ENCODE measurements around the gene MYH11.
"Not testable (repeated sequence)": the region's sequence is repeated elsewhere in the genome, so short reads cannot be mapped to it uniquely, and the experiment has no call there.

The MYH11 gene

GRCh38 chr16:15682105-15682570 lies 174.7 kb downstream of the MYH11 start:
- H3K27me3 ChIP-seq (ENCODE audit: control insufficient read depth, insufficient read depth, low read length) = no peaks in the 10 kb centered on the region
- no peaks in the 10 kb centered on the region for H3K4me1 ChIP-seq (ENCODE audit: control insufficient read depth, insufficient read depth, low read length)
- H3K4me3 ChIP-seq (ENCODE audit: low read length) = no peak overlapping the region
- H3K9ac ChIP-seq (ENCODE audit: low read length) = no peak overlapping the region
- H3K36me3 ChIP-seq (ENCODE audit: control insufficient read depth, insufficient read depth, low read length) = no peaks in the 10 kb centered on the region
- H3K9me3 ChIP-seq (ENCODE audit: control insufficient read depth, low read length) = no peaks in the 10 kb centered on the region

DNA sequence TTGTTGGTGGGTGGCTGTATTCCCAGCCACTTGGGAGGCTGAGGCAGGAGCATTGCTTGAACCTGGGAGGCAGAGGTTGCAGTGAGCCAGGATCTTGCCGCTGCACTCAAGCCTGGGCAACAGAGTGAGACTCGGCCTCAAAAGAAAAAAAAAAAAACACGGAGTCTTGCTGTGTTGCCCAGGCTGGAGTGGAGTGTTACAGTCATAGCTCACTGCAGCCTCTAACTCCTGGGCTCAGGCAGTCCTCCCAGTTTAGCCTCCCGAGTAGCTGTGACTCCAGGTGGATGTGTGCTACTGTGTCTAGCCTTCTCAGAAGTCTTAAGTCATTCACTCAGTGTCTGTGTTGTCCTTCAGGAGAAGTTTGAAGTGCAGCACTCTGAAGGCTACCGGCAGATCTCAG lies 179.4 kb downstream of the MYH11 start:
- peaks cover 13% of the 10 kb centered on the region for H3K4me1 ChIP-seq (ENCODE audit: control insufficient read depth, insufficient read depth, low read length)
- no peak overlapping the region for H3K9ac ChIP-seq (ENCODE audit: low read length)
- no peak overlapping the region for H3K4me3 ChIP-seq (ENCODE audit: low read length)
- H3K9me3 ChIP-seq (ENCODE audit: control insufficient read depth, low read length) = no peaks in the 10 kb centered on the region
- H3K27me3 ChIP-seq (ENCODE audit: control insufficient read depth, insufficient read depth, low read length) = no peaks in the 10 kb centered on the region
- no peaks in the 10 kb centered on the region for H3K36me3 ChIP-seq (ENCODE audit: control insufficient read depth, insufficient read depth, low read length)

- H3K4me1 ChIP-seq (ENCODE audit: control insufficient read depth, insufficient read depth, low read length) = peaks cover 13% of the 10 kb centered on the region
- H3K36me3 ChIP-seq (ENCODE audit: control insufficient read depth, insufficient read depth, low read length) = no peaks in the 10 kb centered on the region
- H3K9ac ChIP-seq (ENCODE audit: low read length) = no peak overlapping the region
Measured at GRCh38 chr16:15676506-15676905, 180.3 kb downstream of the MYH11 start.

DNA sequence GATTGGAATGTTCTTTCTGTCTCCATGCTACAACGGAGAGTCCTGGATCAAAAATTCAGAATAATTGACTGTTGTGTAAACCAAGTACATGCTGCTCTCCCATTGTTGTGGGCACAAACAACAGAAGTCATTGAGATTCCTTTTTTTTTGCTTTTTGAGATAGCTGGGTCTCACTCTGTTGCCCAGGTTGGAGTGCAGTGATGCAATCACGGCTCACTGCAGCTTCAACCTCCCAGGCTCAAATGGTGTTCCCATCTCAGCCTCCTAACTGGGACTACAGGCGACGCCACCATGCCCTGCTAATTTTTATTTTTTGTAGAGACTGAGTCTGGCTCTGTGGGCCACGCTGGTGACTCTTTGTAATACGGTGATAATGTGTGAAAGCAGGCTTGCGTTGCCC lies 182.3 kb downstream of the MYH11 start:
- Histone ChIP-seq H3K27me3 (ENCODE audit: control insufficient read depth, insufficient read depth, low read length) (no peaks in the 10 kb centered on the region), H3K4me1 (ENCODE audit: control insufficient read depth, insufficient read depth, low read length) (peaks cover 13% of the 10 kb centered on the region), H3K9me3 (ENCODE audit: control insufficient read depth, low read length) (no peaks in the 10 kb centered on the region), H3K4me3 (ENCODE audit: low read length) (no peak overlapping the region), H3K36me3 (ENCODE audit: control insufficient read depth, insufficient read depth, low read length) (peaks cover 4% of the 10 kb centered on the region), H3K9ac (ENCODE audit: low read length) (no peak overlapping the region)

More at GRCh38 chr16:15676506-15676905, 180.3 kb downstream of the MYH11 start:
- Histone ChIP-seq H3K27me3 (ENCODE audit: control insufficient read depth, insufficient read depth, low read length) (no peaks in the 10 kb centered on the region), H3K9me3 (ENCODE audit: control insufficient read depth, low read length) (no peaks in the 10 kb centered on the region), H3K4me3 (ENCODE audit: low read length) (no peak overlapping the region)

GRCh38 chr16:15672514-15673167 lies 184.2 kb downstream of the MYH11 start:
- H3K4me1 ChIP-seq (ENCODE audit: control insufficient read depth, insufficient read depth, low read length) = peaks cover 13% of the 10 kb centered on the region
- H3K9me3 ChIP-seq (ENCODE audit: control insufficient read depth, low read length) = no peaks in the 10 kb centered on the region
- H3K9ac ChIP-seq (ENCODE audit: low read length) = peak overlapping the region; percentile 13
- H3K4me3 ChIP-seq (ENCODE audit: low read length) = no peak overlapping the region
- no peaks in the 10 kb centered on the region for H3K27me3 ChIP-seq (ENCODE audit: control insufficient read depth, insufficient read depth, low read length)
- peaks cover 10% of the 10 kb centered on the region for H3K36me3 ChIP-seq (ENCODE audit: control insufficient read depth, insufficient read depth, low read length)

DNA sequence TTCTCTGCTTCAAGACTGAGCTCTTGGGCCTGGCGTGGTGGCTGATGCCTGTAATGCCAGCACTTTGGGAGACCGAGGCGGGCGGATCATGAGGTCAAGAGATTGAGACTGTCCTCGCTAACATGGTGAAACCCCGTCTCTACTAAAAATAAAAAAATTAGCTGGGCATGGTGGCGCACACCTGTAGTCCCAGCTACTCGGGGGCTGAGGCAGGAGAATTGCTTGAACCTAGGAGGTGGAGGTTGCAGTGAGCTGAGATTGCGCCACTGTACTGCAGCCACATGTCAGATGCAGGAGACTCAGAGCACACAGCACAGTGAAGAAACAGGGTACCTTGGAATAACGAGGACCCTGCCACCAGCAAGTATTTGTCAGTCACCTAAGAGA lies 184.7 kb downstream of the MYH11 start:
- H3K9ac ChIP-seq (ENCODE audit: low read length); H3K4me3 ChIP-seq (ENCODE audit: low read length); H3K9me3 ChIP-seq (ENCODE audit: control insufficient read depth, low read length); H3K27me3 ChIP-seq (ENCODE audit: control insufficient read depth, insufficient read depth, low read length): not testable (repeated sequence)
- Histone ChIP-seq H3K36me3 (ENCODE audit: control insufficient read depth, insufficient read depth, low read length) (peaks cover 13% of the 10 kb centered on the region), H3K4me1 (ENCODE audit: control insufficient read depth, insufficient read depth, low read length) (peaks cover 13% of the 10 kb centered on the region)

DNA sequence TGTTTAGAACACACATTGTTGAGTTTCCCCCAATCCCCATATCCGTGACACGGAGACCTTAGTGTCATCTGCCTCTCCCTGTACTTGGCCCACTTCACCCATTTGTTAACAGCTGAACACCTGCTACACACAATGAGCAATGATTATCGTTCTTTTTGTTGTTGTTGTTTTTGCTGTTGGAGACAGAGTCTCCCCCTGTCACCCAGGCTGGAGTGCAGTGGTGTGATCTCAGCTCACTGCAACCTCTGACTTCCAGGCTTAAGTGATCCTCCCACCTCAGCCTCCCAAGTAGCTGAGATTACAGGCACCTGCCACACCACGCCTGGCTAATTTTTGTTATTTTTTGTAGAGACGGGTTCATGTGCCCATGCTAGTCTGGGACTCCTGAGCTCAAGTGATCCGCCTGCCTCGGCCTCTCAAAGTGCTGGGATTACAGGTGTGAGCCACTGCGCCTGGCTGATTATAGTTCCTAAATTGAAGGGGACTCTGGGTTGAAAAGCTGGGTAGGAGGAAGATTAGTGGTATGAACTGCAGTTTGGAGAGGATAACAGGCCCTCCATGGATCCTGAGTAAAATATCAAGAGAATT lies 185.2 kb downstream of the MYH11 start:
- Histone ChIP-seq H3K36me3 (ENCODE audit: control insufficient read depth, insufficient read depth, low read length) (peaks cover 16% of the 10 kb centered on the region), H3K4me1 (ENCODE audit: control insufficient read depth, insufficient read depth, low read length) (peaks cover 13% of the 10 kb centered on the region), H3K4me3 (ENCODE audit: low read length) (no peak overlapping the region), H3K9ac (ENCODE audit: low read length) (no peak overlapping the region), H3K27me3 (ENCODE audit: control insufficient read depth, insufficient read depth, low read length) (no peaks in the 10 kb centered on the region), H3K9me3 (ENCODE audit: control insufficient read depth, low read length) (no peaks in the 10 kb centered on the region)

- Histone ChIP-seq H3K27me3 (ENCODE audit: control insufficient read depth, insufficient read depth, low read length) (no peaks in the 10 kb centered on the region), H3K9ac (ENCODE audit: low read length) (no peak overlapping the region), H3K4me3 (ENCODE audit: low read length) (no peak overlapping the region), H3K36me3 (ENCODE audit: control insufficient read depth, insufficient read depth, low read length) (peaks cover 24% of the 10 kb centered on the region), H3K9me3 (ENCODE audit: control insufficient read depth, low read length) (no peaks in the 10 kb centered on the region), H3K4me1 (ENCODE audit: control insufficient read depth, insufficient read depth, low read length) (no peaks in the 10 kb centered on the region)
Measured at GRCh38 chr16:15667091-15667742, 189.6 kb downstream of the MYH11 start.

DNA sequence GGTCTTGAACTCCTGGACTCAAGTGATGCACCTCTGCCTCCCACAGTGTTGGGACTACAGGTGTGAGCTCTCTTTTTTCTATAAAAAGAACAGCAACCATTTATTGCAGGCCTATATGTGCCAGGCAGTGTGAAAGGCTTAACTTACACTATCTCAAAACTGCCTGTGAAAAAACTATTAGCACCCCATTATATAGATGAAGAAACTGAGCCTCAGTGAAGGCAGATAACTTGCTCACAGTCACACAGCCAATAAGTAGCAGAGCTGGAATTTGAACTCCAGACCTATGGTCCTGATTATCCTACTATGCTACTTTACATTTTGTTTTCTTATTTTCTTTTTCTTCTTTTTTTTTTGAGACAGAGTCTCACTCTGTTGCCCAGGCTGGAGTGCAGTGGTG lies 191.7 kb downstream of the MYH11 start:
- no peaks in the 10 kb centered on the region for H3K4me1 ChIP-seq (ENCODE audit: control insufficient read depth, insufficient read depth, low read length)
- H3K4me3 ChIP-seq (ENCODE audit: low read length) = no peak overlapping the region
- no peaks in the 10 kb centered on the region for H3K27me3 ChIP-seq (ENCODE audit: control insufficient read depth, insufficient read depth, low read length)
- H3K9me3 ChIP-seq (ENCODE audit: control insufficient read depth, low read length) = no peaks in the 10 kb centered on the region
- H3K36me3 ChIP-seq (ENCODE audit: control insufficient read depth, insufficient read depth, low read length) = peaks cover 22% of the 10 kb centered on the region
- no peak overlapping the region for H3K9ac ChIP-seq (ENCODE audit: low read length)

DNA sequence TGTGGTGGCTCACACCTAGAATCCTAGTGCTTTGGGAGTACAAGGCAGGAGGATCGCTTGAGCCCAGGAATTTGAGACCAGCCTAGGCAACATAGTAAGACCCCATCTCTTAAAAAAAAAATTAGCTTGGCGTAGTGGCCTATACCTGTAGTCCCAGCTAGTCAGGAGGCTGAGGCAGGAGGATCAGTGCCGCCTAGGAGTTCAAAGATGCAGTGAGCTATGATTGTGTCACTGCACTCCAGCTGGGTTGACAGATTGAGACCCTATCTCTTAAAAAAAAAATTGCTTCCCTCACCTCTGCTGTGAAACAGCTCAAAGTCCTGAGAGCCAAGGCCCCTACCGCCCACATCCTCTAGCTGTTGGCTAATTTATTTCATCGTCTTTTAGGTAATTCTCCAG lies 196.6 kb downstream of the MYH11 start:
- Histone ChIP-seq H3K4me1 (ENCODE audit: control insufficient read depth, insufficient read depth, low read length) (no peaks in the 10 kb centered on the region), H3K36me3 (ENCODE audit: control insufficient read depth, insufficient read depth, low read length) (peaks cover 6% of the 10 kb centered on the region), H3K27me3 (ENCODE audit: control insufficient read depth, insufficient read depth, low read length) (no peaks in the 10 kb centered on the region), H3K9ac (ENCODE audit: low read length) (no peak overlapping the region), H3K9me3 (ENCODE audit: control insufficient read depth, low read length) (no peaks in the 10 kb centered on the region), H3K4me3 (ENCODE audit: low read length) (no peak overlapping the region)

DNA sequence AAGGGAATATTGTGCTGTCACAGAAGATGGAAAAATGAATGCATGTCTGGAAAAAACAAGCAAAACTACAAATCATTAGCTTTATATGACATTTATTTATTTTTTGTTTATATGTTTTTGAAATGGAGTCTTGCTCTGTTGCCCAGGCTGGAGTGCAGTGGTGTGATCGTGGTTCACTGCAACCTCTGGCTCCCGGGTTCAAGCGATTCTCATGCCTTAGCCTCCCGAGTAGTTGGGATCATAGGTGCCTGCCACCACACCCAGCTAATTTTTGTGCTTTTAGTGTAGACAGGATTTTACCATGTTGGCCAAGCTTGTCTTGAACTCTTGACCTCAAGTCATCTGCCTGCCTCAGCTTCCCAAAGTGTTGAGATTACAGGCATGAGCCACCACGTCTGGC lies 198.3 kb downstream of the MYH11 start:
- Histone ChIP-seq H3K27me3 (ENCODE audit: control insufficient read depth, insufficient read depth, low read length) (no peaks in the 10 kb centered on the region), H3K4me3 (ENCODE audit: low read length) (no peak overlapping the region), H3K9ac (ENCODE audit: low read length) (no peak overlapping the region), H3K36me3 (ENCODE audit: control insufficient read depth, insufficient read depth, low read length) (no peaks in the 10 kb centered on the region), H3K9me3 (ENCODE audit: control insufficient read depth, low read length) (no peaks in the 10 kb centered on the region), H3K4me1 (ENCODE audit: control insufficient read depth, insufficient read depth, low read length) (no peaks in the 10 kb centered on the region)

- Histone ChIP-seq H3K9me3 (ENCODE audit: control insufficient read depth, low read length) (no peaks in the 10 kb centered on the region), H3K27me3 (ENCODE audit: control insufficient read depth, insufficient read depth, low read length) (no peaks in the 10 kb centered on the region), H3K9ac (ENCODE audit: low read length) (no peak overlapping the region), H3K4me3 (ENCODE audit: low read length) (no peak overlapping the region), H3K4me1 (ENCODE audit: control insufficient read depth, insufficient read depth, low read length) (no peaks in the 10 kb centered on the region), H3K36me3 (ENCODE audit: control insufficient read depth, insufficient read depth, low read length) (no peaks in the 10 kb centered on the region)
Measured at GRCh38 chr16:15658149-15658548, 198.7 kb downstream of the MYH11 start.

Data from mucosa of stomach (tissue), 1 donor.